ENCODE measurements around the gene SYTL5. TPM values are rescaled to one million over a fixed set of nuclear protein-coding genes. Genes with fewer than 3 reads are reported as not detected.

Gene SYTL5
- total RNA-seq, 4 donors from 2014 or later: not detected

DNA sequence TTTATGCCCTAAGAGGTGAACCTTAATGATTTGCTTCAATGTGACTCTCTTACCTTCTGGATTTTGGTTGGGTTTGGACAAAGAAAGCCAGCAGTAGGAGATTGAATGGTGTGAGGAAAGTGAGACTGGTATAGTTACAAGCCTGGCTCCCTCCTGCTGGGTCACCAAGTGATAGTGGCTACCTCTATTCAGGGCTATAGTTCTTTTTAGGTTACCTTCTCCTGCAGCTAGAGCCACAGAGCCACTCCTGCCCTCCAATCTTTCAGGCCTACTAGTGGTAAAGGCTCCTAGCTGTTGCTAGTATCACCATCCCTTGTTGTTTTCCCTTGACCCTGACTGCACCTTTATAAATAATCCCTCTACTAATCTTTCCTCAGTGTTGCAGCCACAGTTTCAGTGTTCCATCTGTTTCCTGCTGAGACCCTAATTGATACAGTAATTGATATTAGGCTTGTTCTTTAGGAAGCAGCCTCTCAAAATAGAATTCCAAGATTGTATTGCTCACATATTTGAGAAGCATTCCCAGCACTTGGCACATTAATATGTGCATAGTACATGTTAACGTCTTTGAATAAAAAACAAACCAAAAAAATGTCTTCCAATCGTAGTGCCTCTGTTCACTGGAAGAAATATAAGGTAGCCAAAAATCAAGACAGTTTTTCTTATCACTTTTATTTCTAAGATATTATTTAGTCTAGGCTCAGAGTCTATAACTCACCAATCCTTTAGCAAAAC lies 132.0 kb downstream of the SYTL5 start:
- WGBS: 56% methylated on average over 2 of the region's 2 CpGs
- no peaks in the 10 kb centered on the region for H3K36me3 ChIP-seq
- no peaks in the 10 kb centered on the region for H3K9me3 ChIP-seq
- no peak overlapping the region for H3K27ac ChIP-seq (replicated peaks in 1 of 4)
- no peaks in the 10 kb centered on the region for H3K27me3 ChIP-seq
- no peak for DNase-seq (ENCODE audit: extremely low spot score)
- no peak overlapping the region for H3K4me3 ChIP-seq
- intact Hi-C loops (cut with DNase I): no loop called here
- peaks cover 0 to 10% (median 4%) of the 10 kb centered on the region in 4 donors for H3K4me1 ChIP-seq
- TF ChIP-seq EP300 (IDR thresholded peaks at IDR 0.05): no peak
- TF ChIP-seq POLR2AphosphoS5 (IDR thresholded peaks at IDR 0.05): no peak
- no peak for TF ChIP-seq POLR2A (IDR thresholded peaks at IDR 0.05; ENCODE audit: low read depth)
- TF ChIP-seq, protein P1, sequence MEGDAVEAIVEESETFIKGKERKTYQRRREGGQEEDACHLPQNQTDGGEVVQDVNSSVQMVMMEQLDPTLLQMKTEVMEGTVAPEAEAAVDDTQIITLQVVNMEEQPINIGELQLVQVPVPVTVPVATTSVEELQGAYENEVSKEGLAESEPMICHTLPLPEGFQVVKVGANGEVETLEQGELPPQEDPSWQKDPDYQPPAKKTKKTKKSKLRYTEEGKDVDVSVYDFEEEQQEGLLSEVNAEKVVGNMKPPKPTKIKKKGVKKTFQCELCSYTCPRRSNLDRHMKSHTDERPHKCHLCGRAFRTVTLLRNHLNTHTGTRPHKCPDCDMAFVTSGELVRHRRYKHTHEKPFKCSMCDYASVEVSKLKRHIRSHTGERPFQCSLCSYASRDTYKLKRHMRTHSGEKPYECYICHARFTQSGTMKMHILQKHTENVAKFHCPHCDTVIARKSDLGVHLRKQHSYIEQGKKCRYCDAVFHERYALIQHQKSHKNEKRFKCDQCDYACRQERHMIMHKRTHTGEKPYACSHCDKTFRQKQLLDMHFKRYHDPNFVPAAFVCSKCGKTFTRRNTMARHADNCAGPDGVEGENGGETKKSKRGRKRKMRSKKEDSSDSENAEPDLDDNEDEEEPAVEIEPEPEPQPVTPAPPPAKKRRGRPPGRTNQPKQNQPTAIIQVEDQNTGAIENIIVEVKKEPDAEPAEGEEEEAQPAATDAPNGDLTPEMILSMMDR (IDR thresholded peaks at IDR 0.05): no peak

GRCh38 chrX:38138900-38139299 lies 132.5 kb downstream of the SYTL5 start:
- no peaks in the 10 kb centered on the region for H3K9me3 ChIP-seq
- H3K4me1 ChIP-seq: peaks cover 0 to 10% (median 4%) of the 10 kb centered on the region in 4 donors
- no peak for DNase-seq (ENCODE audit: extremely low spot score)
- no peaks in the 10 kb centered on the region for H3K27me3 ChIP-seq
- TF ChIP-seq POLR2A (IDR thresholded peaks at IDR 0.05; ENCODE audit: low read depth) (no peak), EP300 (IDR thresholded peaks at IDR 0.05) (no peak), POLR2AphosphoS5 (IDR thresholded peaks at IDR 0.05) (no peak)
- TF ChIP-seq, protein P1 (IDR thresholded peaks at IDR 0.05): no peak
- 81% methylated on average over 2 of the region's 2 CpGs for WGBS
- H3K27ac ChIP-seq (replicated peaks in 1 of 4): no peak overlapping the region
- H3K36me3 ChIP-seq: no peaks in the 10 kb centered on the region
- intact Hi-C loops (cut with DNase I): no loop called here
- no peak overlapping the region for H3K4me3 ChIP-seq

- Histone ChIP-seq H3K4me1 (peaks cover 0 to 10% (median 4%) of the 10 kb centered on the region in 4 donors), H3K36me3 (no peaks in the 10 kb centered on the region), H3K9me3 (no peaks in the 10 kb centered on the region), H3K27ac (replicated peaks in 1 of 4) (peak overlapping the region in 1 of 4 donors; percentile 36), H3K27me3 (no peaks in the 10 kb centered on the region), H3K4me3 (no peak overlapping the region)
- DNase-seq (ENCODE audit: extremely low spot score): no peak
- TF ChIP-seq, protein P1 (IDR thresholded peaks at IDR 0.05): no peak
- no peak for TF ChIP-seq POLR2AphosphoS5 (IDR thresholded peaks at IDR 0.05)
- WGBS: 48% methylated on average over 1 of the region's 1 CpG
- intact Hi-C loops (cut with DNase I): no loop called here
These were observed 136.3 kb downstream of the SYTL5 start for GRCh38 chrX:38142610-38143009.

GRCh38 chrX:38149016-38149415 lies 142.7 kb downstream of the SYTL5 start:
- peaks cover 0 to 4% (median 0%) of the 10 kb centered on the region in 4 donors for H3K36me3 ChIP-seq
- no peak overlapping the region for H3K4me3 ChIP-seq
- no peak overlapping the region for H3K27ac ChIP-seq (replicated peaks in 1 of 4)
- intact Hi-C loops (cut with DNase I): no loop called here
- 72% methylated on average over 2 of the region's 2 CpGs for WGBS
- no peaks in the 10 kb centered on the region for H3K4me1 ChIP-seq
- no peak for DNase-seq (ENCODE audit: extremely low spot score)
- no peaks in the 10 kb centered on the region for H3K9me3 ChIP-seq
- TF ChIP-seq POLR2AphosphoS5 (IDR thresholded peaks at IDR 0.05) (no peak), POLR2A (IDR thresholded peaks at IDR 0.05; ENCODE audit: low read depth) (no peak), EP300 (IDR thresholded peaks at IDR 0.05) (no peak)
- TF ChIP-seq, protein P1 (IDR thresholded peaks at IDR 0.05): no peak
- H3K27me3 ChIP-seq: no peaks in the 10 kb centered on the region

GRCh38 chrX:38150993-38151392 lies 144.6 kb downstream of the SYTL5 start:
- WGBS: 71% methylated on average over 4 of the region's 4 CpGs
- no peak for TF ChIP-seq POLR2A (IDR thresholded peaks at IDR 0.05; ENCODE audit: low read depth)
- no peak for TF ChIP-seq POLR2AphosphoS5 (IDR thresholded peaks at IDR 0.05)
- TF ChIP-seq EP300 (IDR thresholded peaks at IDR 0.05): no peak
- TF ChIP-seq, protein P1 (IDR thresholded peaks at IDR 0.05): no peak
- H3K4me1 ChIP-seq: no peaks in the 10 kb centered on the region
- H3K36me3 ChIP-seq: peaks cover 0 to 4% (median 2%) of the 10 kb centered on the region in 4 donors
- no peaks in the 10 kb centered on the region for H3K9me3 ChIP-seq
- no peak overlapping the region for H3K27ac ChIP-seq (replicated peaks in 1 of 4)
- H3K4me3 ChIP-seq: no peak overlapping the region
- no peaks in the 10 kb centered on the region for H3K27me3 ChIP-seq
- intact Hi-C loops (cut with DNase I): no loop called here
- DNase-seq (ENCODE audit: extremely low spot score): no peak

Measured in esophagus muscularis mucosa (tissue), 4 donors.